ENCODE results near the gene TAC3.
"Not testable (repeated sequence)": the region's sequence is repeated elsewhere in the genome, so short reads cannot be mapped to it uniquely, and the experiment has no call there.

The TAC3 gene

GRCh38 chr12:56980941-56981530 is 35.3 kb downstream of the TAC3 start:
- no peak for DNase-seq

- no peak for DNase-seq
These were observed 36.1 kb downstream of the TAC3 start for GRCh38 chr12:56980268-56980667.

- no peak for DNase-seq
These were observed 36.7 kb downstream of the TAC3 start for GRCh38 chr12:56979628-56980027.

DNA sequence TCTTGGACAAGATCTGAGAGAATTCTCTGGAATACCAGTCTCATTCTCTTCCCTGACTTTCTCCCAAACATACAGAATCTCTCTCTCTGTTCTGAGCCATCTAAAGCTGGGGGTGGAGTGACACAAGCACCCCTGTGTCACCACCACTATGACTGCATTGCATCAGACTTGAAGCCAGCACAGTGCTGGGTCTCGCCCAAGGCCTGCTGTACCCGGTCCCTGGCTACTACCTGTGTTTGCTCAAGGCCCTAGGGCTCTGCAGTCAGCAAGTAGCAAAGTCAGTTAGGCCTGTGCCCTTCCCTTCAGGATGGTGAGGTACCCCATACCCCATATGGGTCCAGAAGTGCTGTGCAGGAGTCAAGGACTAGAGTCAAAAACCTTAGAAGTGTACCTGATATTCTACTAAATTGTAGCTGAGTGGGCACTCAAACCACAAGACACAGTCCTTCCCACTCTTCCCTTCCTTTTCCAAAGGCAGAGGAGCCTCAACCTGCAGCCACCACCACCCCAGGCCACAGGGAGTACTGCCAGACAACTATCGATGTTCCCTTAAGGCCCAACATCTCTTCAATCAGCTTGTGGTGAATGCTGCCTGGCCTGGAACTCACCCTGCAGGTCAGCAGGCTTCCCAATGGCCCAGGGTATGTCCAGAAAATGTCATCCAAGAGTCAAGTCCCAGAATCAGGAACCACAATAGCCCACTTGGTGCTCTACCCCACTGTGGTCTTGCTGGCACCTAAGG is 37.8 kb downstream of the TAC3 start:
- no peak for DNase-seq

DNA sequence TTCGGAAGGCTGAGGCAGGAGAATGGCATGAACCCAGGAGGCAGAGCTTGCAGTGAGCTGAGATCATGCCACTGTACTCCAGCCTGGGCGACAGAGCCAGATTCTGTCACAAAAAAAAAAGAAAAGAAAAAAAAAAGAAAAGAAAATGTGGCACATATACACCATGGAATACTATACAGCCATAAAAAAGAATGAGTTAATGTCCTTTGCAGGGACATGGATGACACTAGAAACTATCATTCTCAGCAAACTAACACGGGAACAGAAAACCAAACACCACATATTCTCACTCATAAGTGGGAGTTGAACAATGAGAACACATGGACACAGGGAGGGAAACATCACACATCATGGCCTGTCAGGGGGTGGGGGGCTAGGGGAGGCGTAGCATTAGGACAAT is 39.0 kb downstream of the TAC3 start:
- not testable (repeated sequence) for DNase-seq

- not testable (repeated sequence) for DNase-seq
These were observed 42.1 kb downstream of the TAC3 start for GRCh38 chr12:56974224-56974623.

DNA sequence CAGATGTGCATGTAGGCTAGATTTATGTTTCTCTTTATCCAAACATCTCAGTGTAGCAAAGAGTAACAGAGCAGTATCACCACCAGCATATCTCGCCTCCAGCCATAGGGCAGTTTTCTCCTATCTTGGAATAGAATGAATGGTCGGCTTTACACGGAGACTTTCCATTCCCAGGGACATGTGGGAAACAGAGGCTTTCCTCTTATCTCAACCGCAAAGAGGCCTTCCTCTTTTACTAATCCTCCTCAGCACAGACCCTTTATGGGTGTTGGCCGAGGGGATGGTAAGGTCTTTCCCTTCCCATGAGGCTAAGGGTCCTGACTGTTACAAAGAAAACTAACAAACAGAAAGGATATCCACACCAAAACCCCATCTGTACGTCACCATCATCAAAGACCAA is 47.4 kb downstream of the TAC3 start:
- not testable (repeated sequence) for DNase-seq

GRCh38 chr12:56965997-56966642 is 50.2 kb downstream of the TAC3 start:
- not testable (repeated sequence) for DNase-seq

- DNase-seq = not testable (repeated sequence)
These were observed 51.2 kb downstream of the TAC3 start for GRCh38 chr12:56965124-56965523.

GRCh38 chr12:56963557-56963956 is 52.8 kb downstream of the TAC3 start:
- DNase-seq = not testable (repeated sequence)

- not testable (repeated sequence) for DNase-seq
These were observed 54.1 kb downstream of the TAC3 start for GRCh38 chr12:56962247-56962646.
